Gastrocnemius medialis (tissue), 4 donors: ENCODE data around the gene OCEL1.

ENCODE experiments used
- CTCF ChIP-seq, 5 experiments: fragments of 450-650 bp in 3 of 5; fragments of 200-600 bp in 2 of 5; sonication (generic) in 2 of 5; IDR thresholded peaks in 4 of 5; conservative IDR thresholded peaks in 1 of 5; 1 replicate in 4 of 5; 2 replicates in 1 of 5; pipeline ENCODE4 v1.5.1; 2016 to 2019; ENCODE audit warnings: antibody characterized with exemption in 5 of 5, mild to moderate bottlenecking in 3 of 5, moderate library complexity in 3 of 5
- POLR2A ChIP-seq, 2 donors: fragments of 450-650 bp; IDR thresholded peaks; one replicate each; pipeline ENCODE4 v1.6.1; 2017; ENCODE audit warnings: antibody characterized with exemption in 2 of 2, mild to moderate bottlenecking in 2 of 2, moderate library complexity in 2 of 2

GRCh38 chr19:17202249-17202648 lies 23.8 kb upstream of the OCEL1 start:
- TF ChIP-seq POLR2A (IDR thresholded peaks at IDR 0.05) (no peak), CTCF (IDR thresholded peaks at IDR 0.05 in 4 of 5, conservative IDR thresholded peaks at IDR 0.05 in 1 of 5) (no peak)
